Common myeloid progenitor, CD34-positive (primary cell): ENCODE measurements around the gene MED12L.

ENCODE experiments used
- CTCF ChIA-PET: fragments of 350-600 bp; sonication (Branson Sonifier 250); formaldehyde crosslinking; loops from one replicate; lab custom pipeline; 2021; ENCODE audit warnings: antibody characterized with exemption; lab: Charles Lee
- POLR2A ChIA-PET: fragments of 350-600 bp; sonication (Branson Sonifier 250); formaldehyde crosslinking; loops from one replicate; lab custom pipeline; 2021; ENCODE audit warnings: antibody characterized with exemption; lab: Charles Lee
- DNase-seq, 3 donors: peaks; one replicate each; pipeline versions ENCODE4 v3.0.0 to v3.0.0-alpha.2; 2013
- H3K27ac ChIP-seq, 2 experiments: 1 replicate in 1 of 2; 2 replicates in 1 of 2; pipeline ENCODE4 v1.7.0; 2013; ENCODE audit warnings: inconsistent platforms in 2 of 2, low read length in 2 of 2, mild to moderate bottlenecking in 2 of 2, low read depth in 1 of 2, moderate library complexity in 1 of 2; ENCODE audit not compliant: severe bottlenecking in 2 of 2, insufficient read depth in 1 of 2, poor library complexity in 1 of 2
- H3K27me3 ChIP-seq, 5 experiments: replicated peaks in 2 of 5; 1 replicate in 3 of 5; 2 replicates in 2 of 5; pipeline versions ENCODE4 v1.6.1 to v1.7.0; 2013; ENCODE audit warnings: low read length in 4 of 5, mild to moderate bottlenecking in 2 of 5, moderate library complexity in 2 of 5, inconsistent platforms in 1 of 5; ENCODE audit not compliant: insufficient read depth in 5 of 5, control insufficient read depth in 4 of 5
- H3K36me3 ChIP-seq, 4 experiments: 1 replicate in 2 of 4; 2 replicates in 2 of 4; pipeline versions ENCODE4 v1.6.1 to v1.7.0; 2013; ENCODE audit warnings: low read length in 3 of 4, control low read depth in 1 of 4, mild to moderate bottlenecking in 1 of 4; ENCODE audit not compliant: control insufficient read depth in 4 of 4, insufficient read depth in 4 of 4
- H3K4me1 ChIP-seq, 4 experiments: 1 replicate in 3 of 4; 2 replicates in 1 of 4; pipeline versions ENCODE4 v1.6.1 to v1.7.1; 2013; ENCODE audit warnings: low read length in 3 of 4, mild to moderate bottlenecking in 3 of 4, control low read depth in 1 of 4, inconsistent platforms in 1 of 4, moderate library complexity in 1 of 4; ENCODE audit not compliant: control insufficient read depth in 4 of 4, insufficient read depth in 4 of 4; ENCODE audit errors: control extremely low read depth in 1 of 4
- H3K4me3 ChIP-seq, 7 experiments: 1 replicate in 4 of 7; 2 replicates in 3 of 7; pipeline versions ENCODE4 v1.5.1 to v1.7.0; 2013; ENCODE audit warnings: mild to moderate bottlenecking in 7 of 7, low read length in 6 of 7, moderate library complexity in 6 of 7, inconsistent platforms in 2 of 7, low read depth in 2 of 7, control low read depth in 1 of 7; ENCODE audit not compliant: insufficient read depth in 4 of 7, control insufficient read depth in 1 of 7; ENCODE audit errors: extremely low read depth in 1 of 7
- H3K9me3 ChIP-seq, 5 experiments: 1 replicate in 4 of 5; 2 replicates in 1 of 5; pipeline versions ENCODE4 v1.6.1 to v1.7.1; 2013; ENCODE audit warnings: low read length in 4 of 5, mild to moderate bottlenecking in 2 of 5, inconsistent platforms in 1 of 5, low read depth in 1 of 5, moderate library complexity in 1 of 5; ENCODE audit not compliant: control insufficient read depth in 4 of 5, insufficient read depth in 2 of 5; ENCODE audit errors: control extremely low read depth in 1 of 5
- WGBS: methylation state at CpG from one replicate; pipeline ENCODE4 v1.1.5; 2013; ENCODE audit not compliant: insufficient coverage; 5-methylcytosine and 5-hydroxymethylcytosine counted together

MED12L gene

DNA sequence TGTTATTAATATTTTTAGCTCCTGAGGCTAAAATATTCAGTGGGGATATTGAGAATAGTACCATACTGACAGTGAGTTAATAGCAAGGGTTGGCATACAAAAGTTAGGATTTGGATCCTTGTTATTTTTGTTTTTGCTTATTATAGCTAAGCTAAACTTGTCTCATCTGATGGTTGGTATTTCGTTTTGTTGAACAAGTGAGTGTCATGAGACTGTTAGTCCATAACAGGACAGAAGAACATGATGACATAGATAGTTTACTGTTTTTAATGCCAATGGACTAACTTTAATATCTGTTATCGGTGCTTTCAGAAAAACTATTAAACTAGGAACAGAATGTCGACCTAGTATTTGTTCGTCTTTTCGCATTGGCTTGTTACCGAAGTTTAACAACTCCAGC lies 69.1 kb downstream of the MED12L start:
- no peaks in the 10 kb centered on the region for H3K27me3 ChIP-seq
- ChIA-PET POLR2A (no interaction called here), CTCF (interaction anchor here (1.1 to 2.9 kb wide), 2 partner anchors 8 to 146 kb away, joined by 3 to 16 read pairs; no protein-coding TSS in a partner anchor)
- DNase-seq = no peak
- no peaks in the 10 kb centered on the region for H3K9me3 ChIP-seq
- H3K4me3 ChIP-seq = no peak overlapping the region
- no peaks in the 10 kb centered on the region for H3K4me1 ChIP-seq
- 100% methylated on average over 1 of the region's 6 CpGs for WGBS
- peaks cover 0 to 35% (median 3%) of the 10 kb centered on the region in 4 experiments for H3K36me3 ChIP-seq
- H3K27ac ChIP-seq = no peak overlapping the region

DNA sequence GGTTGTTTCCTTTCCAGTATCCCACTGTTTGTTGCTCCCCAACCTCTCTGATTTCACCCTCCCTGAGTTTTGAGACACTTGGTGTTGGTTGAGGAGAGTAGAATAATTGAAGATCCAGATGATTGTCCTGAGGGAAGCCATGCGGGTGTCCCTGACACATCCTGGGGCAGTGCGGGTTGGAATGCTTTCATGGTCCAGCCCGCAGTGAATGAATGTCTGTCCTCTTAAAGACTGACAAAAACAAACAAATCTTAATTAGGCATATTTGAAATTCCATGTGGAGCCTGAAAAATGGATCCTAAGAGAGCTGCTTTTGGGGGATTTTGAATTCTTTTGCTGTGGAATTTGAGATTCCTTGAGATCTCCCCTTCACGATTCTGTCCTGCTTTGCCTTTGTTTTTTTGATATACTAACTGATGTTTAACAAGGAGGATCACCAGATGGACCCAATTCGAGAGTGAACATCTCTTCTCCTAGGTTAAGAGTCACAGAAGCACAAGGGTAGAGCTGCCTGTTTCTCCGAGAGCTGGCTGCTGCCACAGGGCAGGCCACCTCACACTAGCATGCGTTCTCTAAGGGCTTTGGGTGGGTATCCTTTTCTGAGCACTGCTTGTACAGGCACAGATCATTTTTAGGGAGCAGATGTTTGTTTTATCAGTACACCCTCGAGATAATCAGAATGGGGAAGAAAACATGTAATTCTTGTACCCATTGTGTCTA lies 70.1 kb downstream of the MED12L start:
- no peak for DNase-seq
- peaks cover 0 to 37% (median 6%) of the 10 kb centered on the region in 4 experiments for H3K36me3 ChIP-seq
- 94% methylated on average over 5 of the region's 8 CpGs for WGBS
- ChIA-PET CTCF (interaction anchor here (0.8 to 2.3 kb wide), 14 partner anchors 8 to 682 kb away, joined by 3 to 12 read pairs (median 3); no protein-coding TSS in a partner anchor), POLR2A (no interaction called here)
- H3K27me3 ChIP-seq = no peaks in the 10 kb centered on the region
- peaks cover 0 to 4% (median 1%) of the 10 kb centered on the region in 4 experiments for H3K4me1 ChIP-seq
- no peak overlapping the region for H3K4me3 ChIP-seq
- no peak overlapping the region for H3K27ac ChIP-seq
- H3K9me3 ChIP-seq = no peaks in the 10 kb centered on the region

GRCh38 chr3:151156618-151157216 lies 71.3 kb downstream of the MED12L start:
- H3K9me3 ChIP-seq = no peaks in the 10 kb centered on the region
- no peak overlapping the region for H3K27ac ChIP-seq
- no peaks in the 10 kb centered on the region for H3K27me3 ChIP-seq
- ChIA-PET POLR2A (interaction anchor here (0.5 kb wide), 1 partner anchor 55 kb away, joined by 5 read pairs; no protein-coding TSS in a partner anchor), CTCF (interaction anchor here (0.7 to 2.3 kb wide), 20 partner anchors 9 to 681 kb away, joined by 3 to 12 read pairs (median 3); no protein-coding TSS in a partner anchor)
- H3K4me3 ChIP-seq = no peak overlapping the region
- H3K36me3 ChIP-seq = peaks cover 0 to 37% (median 10%) of the 10 kb centered on the region in 4 experiments
- H3K4me1 ChIP-seq = peaks cover 0 to 10% (median 1%) of the 10 kb centered on the region in 4 experiments
- WGBS = 33% methylated on average over 3 of the region's 3 CpGs
- DNase-seq = peak; percentile 77 to 88 (median 86)

- 94% methylated on average over 7 of the region's 10 CpGs for WGBS
- no peak for DNase-seq
- Histone ChIP-seq H3K4me3 (no peak overlapping the region), H3K36me3 (peaks cover 0 to 50% (median 14%) of the 10 kb centered on the region in 4 experiments), H3K9me3 (no peaks in the 10 kb centered on the region), H3K4me1 (peaks cover 0 to 10% (median 1%) of the 10 kb centered on the region in 4 experiments), H3K27ac (no peak overlapping the region), H3K27me3 (no peaks in the 10 kb centered on the region)
- POLR2A ChIA-PET = no interaction called here
- CTCF ChIA-PET = interaction anchor here (1.0 to 1.5 kb wide), 4 partner anchors 9 to 74 kb away, joined by 3 to 6 read pairs (median 4); partner anchors contain the start of gene MED12L
These were observed 74.3 kb downstream of the MED12L start for GRCh38 chr3:151159806-151160205.

DNA sequence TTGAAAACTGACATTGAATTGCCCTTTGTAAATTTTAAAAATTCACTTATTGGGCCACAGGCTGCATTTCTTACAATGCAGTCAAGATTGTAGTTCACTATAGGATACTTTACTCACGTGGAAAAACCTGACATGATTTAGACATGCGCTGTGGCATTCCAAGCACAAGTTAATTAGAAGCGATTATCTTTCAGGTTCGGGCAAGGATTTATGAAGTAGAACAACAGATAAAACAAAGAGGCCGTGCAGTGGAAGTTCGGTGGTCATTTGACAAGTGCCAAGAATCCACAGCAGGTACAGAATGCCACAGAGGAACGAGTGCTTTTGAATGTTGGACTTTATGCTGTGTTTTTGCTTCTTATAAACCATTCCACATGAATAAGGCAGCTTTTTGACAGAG lies 79.8 kb downstream of the MED12L start:
- WGBS = 100% methylated on average over 6 of the region's 7 CpGs
- CTCF ChIA-PET = no interaction called here
- H3K36me3 ChIP-seq = peaks cover 0 to 50% (median 14%) of the 10 kb centered on the region in 4 experiments
- H3K9me3 ChIP-seq = no peaks in the 10 kb centered on the region
- POLR2A ChIA-PET = no interaction called here
- no peaks in the 10 kb centered on the region for H3K27me3 ChIP-seq
- no peak overlapping the region for H3K27ac ChIP-seq
- DNase-seq = no peak
- H3K4me3 ChIP-seq = no peak overlapping the region
- H3K4me1 ChIP-seq = peaks cover 10 to 28% (median 19%) of the 10 kb centered on the region in 4 experiments

- 100% methylated on average over 1 of the region's 3 CpGs for WGBS
- ChIA-PET POLR2A (no interaction called here), CTCF (interaction anchor here (2.1 to 3.0 kb wide), 2 partner anchors 15 to 121 kb away, joined by 5 to 13 read pairs; no protein-coding TSS in a partner anchor)
- no peaks in the 10 kb centered on the region for H3K9me3 ChIP-seq
- H3K27ac ChIP-seq = no peak overlapping the region
- H3K36me3 ChIP-seq = peaks cover 0 to 44% (median 10%) of the 10 kb centered on the region in 4 experiments
- peaks cover 17 to 29% (median 27%) of the 10 kb centered on the region in 4 experiments for H3K4me1 ChIP-seq
- no peaks in the 10 kb centered on the region for H3K27me3 ChIP-seq
- peak in 2 of 3 donors; percentile 36 to 39 for DNase-seq
- no peak overlapping the region for H3K4me3 ChIP-seq
These were observed 80.7 kb downstream of the MED12L start for GRCh38 chr3:151166161-151166560.
